ENCODE data around the gene RALGAPA2. TPM values are rescaled to one million over a fixed set of nuclear protein-coding genes. Genes with fewer than 3 reads are reported as not detected.

The RALGAPA2 gene
- total and polyA plus RNA-seq, 2 experiments from 2014 or later = 13.1 to 43.4 TPM

DNA sequence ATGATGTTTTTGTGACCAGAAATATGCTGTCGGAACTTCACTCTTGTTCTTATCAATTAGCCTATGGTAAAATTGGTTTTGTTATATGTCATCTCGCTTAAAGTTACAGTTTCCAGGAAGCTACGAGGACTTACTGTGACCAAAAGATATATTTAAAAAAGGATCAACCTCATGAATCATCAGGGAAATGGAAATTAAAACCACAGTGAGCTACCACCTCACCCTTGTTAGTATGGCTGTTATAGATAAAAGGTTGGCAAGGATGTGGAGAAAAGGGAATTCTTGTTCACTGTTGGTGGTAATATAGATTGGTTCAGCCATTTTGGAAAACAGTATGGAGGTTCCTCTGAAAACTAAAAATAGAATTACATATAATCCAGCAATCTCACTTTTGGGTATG is 358.9 kb downstream of the RALGAPA2 start:
- no peak overlapping the region for H3K4me3 ChIP-seq
- Mint-ChIP-seq H3K36me3 (ENCODE audit: low read depth) (peaks cover 28% of the 10 kb centered on the region), H3K27me3 (ENCODE audit: insufficient read depth, low read depth, poor library complexity) (peaks cover 5% of the 10 kb centered on the region), H3K4me3 (no peak overlapping the region), H3K9me3 (peaks cover 43% of the 10 kb centered on the region), H3K4me1 (no peaks in the 10 kb centered on the region), H3K27ac (no peak overlapping the region)
- no peaks in the 10 kb centered on the region for H3K27me3 ChIP-seq (ENCODE audit: insufficient read depth)
- no peaks in the 10 kb centered on the region for H3K4me1 ChIP-seq (ENCODE audit: insufficient read depth)
- H3K9me2 ChIP-seq (ENCODE audit: insufficient read depth) = 0 out of 2 replicates have a peak, but pooled peaks cover 5% of the 10 kb centered on the region
- ATAC-seq (no peak), DNase-seq (ENCODE audit: low spot score) (no peak)
- H3K79me2 ChIP-seq (replicated peaks; ENCODE audit: insufficient read depth) = no peaks in the 10 kb centered on the region
- no peaks in the 10 kb centered on the region for H3K36me3 ChIP-seq (ENCODE audit: insufficient read depth)
- H3K27ac ChIP-seq (ENCODE audit: low read depth) = no peak overlapping the region
- no peak overlapping the region for H2AFZ ChIP-seq
- no peaks in the 10 kb centered on the region for H3F3A ChIP-seq (replicated peaks; ENCODE audit: low read depth)
- TF ChIP-seq STAT1 (IDR thresholded peaks at IDR 0.05; ENCODE audit: unreplicated experiment) (no peak), NANOG (IDR thresholded peaks at IDR 0.05; ENCODE audit: borderline replicate concordance) (no peak), ZNF462 (CRISPR knock-in tag; IDR thresholded peaks at IDR 0.05) (no peak)
- H4K20me1 ChIP-seq (replicated peaks; ENCODE audit: insufficient read depth) = no peaks in the 10 kb centered on the region
- no peak overlapping the region for H3K4me2 ChIP-seq

- Mint-ChIP-seq H3K27me3 (ENCODE audit: insufficient read depth, low read depth, poor library complexity) (peaks cover 2% of the 10 kb centered on the region), H3K36me3 (ENCODE audit: low read depth) (no peaks in the 10 kb centered on the region), H3K9me3 (no peaks in the 10 kb centered on the region), H3K4me3 (no peak overlapping the region), H3K4me1 (no peaks in the 10 kb centered on the region), H3K27ac (no peak overlapping the region)
- Histone ChIP-seq H3K4me2 (no peak overlapping the region), H4K20me1 (replicated peaks; ENCODE audit: insufficient read depth) (no peaks in the 10 kb centered on the region), H3K27ac (ENCODE audit: low read depth) (no peak overlapping the region), H3K4me1 (ENCODE audit: insufficient read depth) (no peaks in the 10 kb centered on the region), H3K36me3 (ENCODE audit: insufficient read depth) (no peaks in the 10 kb centered on the region), H3F3A (replicated peaks; ENCODE audit: low read depth) (no peaks in the 10 kb centered on the region), H3K79me2 (replicated peaks; ENCODE audit: insufficient read depth) (no peaks in the 10 kb centered on the region), H3K4me3 (no peak overlapping the region), H2AFZ (no peak overlapping the region), H3K9me2 (ENCODE audit: insufficient read depth) (no peaks in the 10 kb centered on the region), H3K27me3 (ENCODE audit: insufficient read depth) (no peaks in the 10 kb centered on the region)
- ATAC-seq (no peak), DNase-seq (ENCODE audit: low spot score) (no peak)
- TF ChIP-seq CREB1 (CRISPR knock-in tag; IDR thresholded peaks at IDR 0.05; ENCODE audit: low read depth) = no peak
- TF ChIP-seq ZNF331 (CRISPR knock-in tag; IDR thresholded peaks at IDR 0.05; ENCODE audit: low read depth) = no peak
- TF ChIP-seq, protein P1, sequence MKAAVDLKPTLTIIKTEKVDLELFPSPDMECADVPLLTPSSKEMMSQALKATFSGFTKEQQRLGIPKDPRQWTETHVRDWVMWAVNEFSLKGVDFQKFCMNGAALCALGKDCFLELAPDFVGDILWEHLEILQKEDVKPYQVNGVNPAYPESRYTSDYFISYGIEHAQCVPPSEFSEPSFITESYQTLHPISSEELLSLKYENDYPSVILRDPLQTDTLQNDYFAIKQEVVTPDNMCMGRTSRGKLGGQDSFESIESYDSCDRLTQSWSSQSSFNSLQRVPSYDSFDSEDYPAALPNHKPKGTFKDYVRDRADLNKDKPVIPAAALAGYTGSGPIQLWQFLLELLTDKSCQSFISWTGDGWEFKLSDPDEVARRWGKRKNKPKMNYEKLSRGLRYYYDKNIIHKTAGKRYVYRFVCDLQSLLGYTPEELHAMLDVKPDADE (IDR thresholded peaks at IDR 0.05) = no peak
- TF ChIP-seq EZH2phosphoT487 (IDR thresholded peaks at IDR 0.05; ENCODE audit: unreplicated experiment) = no peak
- TF ChIP-seq, protein P2, sequence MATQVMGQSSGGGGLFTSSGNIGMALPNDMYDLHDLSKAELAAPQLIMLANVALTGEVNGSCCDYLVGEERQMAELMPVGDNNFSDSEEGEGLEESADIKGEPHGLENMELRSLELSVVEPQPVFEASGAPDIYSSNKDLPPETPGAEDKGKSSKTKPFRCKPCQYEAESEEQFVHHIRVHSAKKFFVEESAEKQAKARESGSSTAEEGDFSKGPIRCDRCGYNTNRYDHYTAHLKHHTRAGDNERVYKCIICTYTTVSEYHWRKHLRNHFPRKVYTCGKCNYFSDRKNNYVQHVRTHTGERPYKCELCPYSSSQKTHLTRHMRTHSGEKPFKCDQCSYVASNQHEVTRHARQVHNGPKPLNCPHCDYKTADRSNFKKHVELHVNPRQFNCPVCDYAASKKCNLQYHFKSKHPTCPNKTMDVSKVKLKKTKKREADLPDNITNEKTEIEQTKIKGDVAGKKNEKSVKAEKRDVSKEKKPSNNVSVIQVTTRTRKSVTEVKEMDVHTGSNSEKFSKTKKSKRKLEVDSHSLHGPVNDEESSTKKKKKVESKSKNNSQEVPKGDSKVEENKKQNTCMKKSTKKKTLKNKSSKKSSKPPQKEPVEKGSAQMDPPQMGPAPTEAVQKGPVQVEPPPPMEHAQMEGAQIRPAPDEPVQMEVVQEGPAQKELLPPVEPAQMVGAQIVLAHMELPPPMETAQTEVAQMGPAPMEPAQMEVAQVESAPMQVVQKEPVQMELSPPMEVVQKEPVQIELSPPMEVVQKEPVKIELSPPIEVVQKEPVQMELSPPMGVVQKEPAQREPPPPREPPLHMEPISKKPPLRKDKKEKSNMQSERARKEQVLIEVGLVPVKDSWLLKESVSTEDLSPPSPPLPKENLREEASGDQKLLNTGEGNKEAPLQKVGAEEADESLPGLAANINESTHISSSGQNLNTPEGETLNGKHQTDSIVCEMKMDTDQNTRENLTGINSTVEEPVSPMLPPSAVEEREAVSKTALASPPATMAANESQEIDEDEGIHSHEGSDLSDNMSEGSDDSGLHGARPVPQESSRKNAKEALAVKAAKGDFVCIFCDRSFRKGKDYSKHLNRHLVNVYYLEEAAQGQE (IDR thresholded peaks at IDR 0.05; ENCODE audit: unreplicated experiment) = no peak
- TF ChIP-seq, protein P3, sequence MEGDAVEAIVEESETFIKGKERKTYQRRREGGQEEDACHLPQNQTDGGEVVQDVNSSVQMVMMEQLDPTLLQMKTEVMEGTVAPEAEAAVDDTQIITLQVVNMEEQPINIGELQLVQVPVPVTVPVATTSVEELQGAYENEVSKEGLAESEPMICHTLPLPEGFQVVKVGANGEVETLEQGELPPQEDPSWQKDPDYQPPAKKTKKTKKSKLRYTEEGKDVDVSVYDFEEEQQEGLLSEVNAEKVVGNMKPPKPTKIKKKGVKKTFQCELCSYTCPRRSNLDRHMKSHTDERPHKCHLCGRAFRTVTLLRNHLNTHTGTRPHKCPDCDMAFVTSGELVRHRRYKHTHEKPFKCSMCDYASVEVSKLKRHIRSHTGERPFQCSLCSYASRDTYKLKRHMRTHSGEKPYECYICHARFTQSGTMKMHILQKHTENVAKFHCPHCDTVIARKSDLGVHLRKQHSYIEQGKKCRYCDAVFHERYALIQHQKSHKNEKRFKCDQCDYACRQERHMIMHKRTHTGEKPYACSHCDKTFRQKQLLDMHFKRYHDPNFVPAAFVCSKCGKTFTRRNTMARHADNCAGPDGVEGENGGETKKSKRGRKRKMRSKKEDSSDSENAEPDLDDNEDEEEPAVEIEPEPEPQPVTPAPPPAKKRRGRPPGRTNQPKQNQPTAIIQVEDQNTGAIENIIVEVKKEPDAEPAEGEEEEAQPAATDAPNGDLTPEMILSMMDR (conservative IDR thresholded peaks at IDR 0.05; ENCODE audit: low read depth in 2 of 2) = no peak
Observed at GRCh38 chr20:20344476-20344875, 368.0 kb downstream of the RALGAPA2 start.
